Measurements from ENCODE around the gene PCDHA12.
"Not testable (repeated sequence)": the region's sequence is repeated elsewhere in the genome, so short reads cannot be mapped to it uniquely, and the experiment has no call there.

Gene PCDHA12

DNA sequence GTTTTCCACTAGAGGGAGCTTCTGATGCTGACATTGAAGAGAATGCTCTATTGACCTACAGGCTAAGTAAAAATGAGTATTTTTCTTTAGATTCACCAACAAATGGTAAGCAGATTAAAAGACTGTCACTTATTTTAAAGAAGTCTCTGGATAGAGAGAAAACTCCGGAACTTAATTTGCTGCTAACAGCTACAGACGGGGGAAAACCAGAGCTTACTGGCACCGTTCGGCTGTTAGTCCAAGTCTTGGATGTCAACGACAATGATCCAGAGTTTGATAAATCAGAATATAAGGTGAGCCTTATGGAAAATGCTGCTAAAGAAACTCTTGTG, 5.6 kb upstream of the PCDHA12 start:
- Histone ChIP-seq H2AFZ (ENCODE audit: low read depth) (no peak overlapping the region), H3K4me1 (ENCODE audit: low read depth, poor library complexity, severe bottlenecking) (no peaks in the 10 kb centered on the region), H3K27ac (no peak overlapping the region), H3K27me3 (ENCODE audit: insufficient read depth, low read depth) (no peaks in the 10 kb centered on the region), H3K4me2 (no peak overlapping the region), H3K36me3 (ENCODE audit: insufficient read depth) (no peaks in the 10 kb centered on the region), H3K4me3 (IDR thresholded peaks at IDR 0.05; ENCODE audit: insufficient read depth, low read depth, low read length) (no peak overlapping the region), H3K9ac (no peak overlapping the region), H4K20me1 (ENCODE audit: insufficient read depth) (no peaks in the 10 kb centered on the region), H3K79me2 (ENCODE audit: insufficient read depth, low read depth) (no peaks in the 10 kb centered on the region)
- TF ChIP-seq, protein P1, sequence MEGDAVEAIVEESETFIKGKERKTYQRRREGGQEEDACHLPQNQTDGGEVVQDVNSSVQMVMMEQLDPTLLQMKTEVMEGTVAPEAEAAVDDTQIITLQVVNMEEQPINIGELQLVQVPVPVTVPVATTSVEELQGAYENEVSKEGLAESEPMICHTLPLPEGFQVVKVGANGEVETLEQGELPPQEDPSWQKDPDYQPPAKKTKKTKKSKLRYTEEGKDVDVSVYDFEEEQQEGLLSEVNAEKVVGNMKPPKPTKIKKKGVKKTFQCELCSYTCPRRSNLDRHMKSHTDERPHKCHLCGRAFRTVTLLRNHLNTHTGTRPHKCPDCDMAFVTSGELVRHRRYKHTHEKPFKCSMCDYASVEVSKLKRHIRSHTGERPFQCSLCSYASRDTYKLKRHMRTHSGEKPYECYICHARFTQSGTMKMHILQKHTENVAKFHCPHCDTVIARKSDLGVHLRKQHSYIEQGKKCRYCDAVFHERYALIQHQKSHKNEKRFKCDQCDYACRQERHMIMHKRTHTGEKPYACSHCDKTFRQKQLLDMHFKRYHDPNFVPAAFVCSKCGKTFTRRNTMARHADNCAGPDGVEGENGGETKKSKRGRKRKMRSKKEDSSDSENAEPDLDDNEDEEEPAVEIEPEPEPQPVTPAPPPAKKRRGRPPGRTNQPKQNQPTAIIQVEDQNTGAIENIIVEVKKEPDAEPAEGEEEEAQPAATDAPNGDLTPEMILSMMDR (conservative IDR thresholded peaks at IDR 0.05; ENCODE audit: low read depth, low read length), result no peak

DNA sequence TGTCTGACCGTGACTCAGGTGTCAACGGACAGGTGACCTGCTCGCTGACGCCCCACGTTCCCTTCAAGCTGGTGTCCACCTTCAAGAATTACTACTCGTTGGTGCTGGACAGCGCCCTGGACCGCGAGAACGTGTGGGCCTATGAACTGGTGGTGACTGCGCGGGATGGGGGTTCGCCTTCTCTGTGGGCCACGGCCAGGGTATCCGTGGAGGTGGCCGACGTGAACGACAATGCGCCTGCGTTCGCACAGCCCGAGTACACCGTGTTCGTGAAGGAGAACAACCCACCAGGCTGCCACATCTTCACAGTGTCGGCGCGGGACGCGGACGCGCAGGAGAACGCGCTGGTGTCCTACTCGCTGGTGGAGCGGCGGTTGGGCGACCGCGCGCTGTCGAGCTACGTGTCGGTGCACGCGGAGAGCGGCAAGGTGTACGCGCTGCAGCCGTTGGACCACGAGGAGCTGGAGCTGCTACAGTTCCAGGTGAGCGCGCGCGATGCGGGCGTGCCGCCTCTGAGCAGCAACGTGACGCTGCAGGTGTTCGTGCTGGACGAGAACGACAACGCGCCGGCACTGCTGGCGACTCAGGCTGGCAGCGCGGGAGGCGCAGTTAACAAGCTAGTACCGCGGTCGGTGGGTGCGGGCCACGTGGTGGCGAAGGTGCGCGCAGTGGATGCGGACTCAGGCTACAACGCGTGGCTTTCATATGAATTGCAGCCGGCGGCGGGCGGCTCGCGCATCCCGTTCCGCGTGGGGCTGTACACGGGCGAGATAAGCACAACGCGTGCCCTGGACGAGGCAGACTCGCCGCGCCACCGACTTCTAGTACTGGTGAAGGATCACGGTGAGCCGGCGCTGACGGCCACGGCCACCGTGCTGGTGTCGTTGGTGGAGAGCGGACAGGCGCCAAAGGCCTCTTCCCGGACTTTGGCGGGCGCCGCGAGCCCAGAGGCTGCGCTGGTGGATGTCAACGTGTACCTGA, 4.6 kb upstream of the PCDHA12 start:
- TF ChIP-seq, protein P1 (conservative IDR thresholded peaks at IDR 0.05; ENCODE audit: low read depth, low read length), result no peak
- no peaks in the 10 kb centered on the region for H4K20me1 ChIP-seq (ENCODE audit: insufficient read depth)

DNA sequence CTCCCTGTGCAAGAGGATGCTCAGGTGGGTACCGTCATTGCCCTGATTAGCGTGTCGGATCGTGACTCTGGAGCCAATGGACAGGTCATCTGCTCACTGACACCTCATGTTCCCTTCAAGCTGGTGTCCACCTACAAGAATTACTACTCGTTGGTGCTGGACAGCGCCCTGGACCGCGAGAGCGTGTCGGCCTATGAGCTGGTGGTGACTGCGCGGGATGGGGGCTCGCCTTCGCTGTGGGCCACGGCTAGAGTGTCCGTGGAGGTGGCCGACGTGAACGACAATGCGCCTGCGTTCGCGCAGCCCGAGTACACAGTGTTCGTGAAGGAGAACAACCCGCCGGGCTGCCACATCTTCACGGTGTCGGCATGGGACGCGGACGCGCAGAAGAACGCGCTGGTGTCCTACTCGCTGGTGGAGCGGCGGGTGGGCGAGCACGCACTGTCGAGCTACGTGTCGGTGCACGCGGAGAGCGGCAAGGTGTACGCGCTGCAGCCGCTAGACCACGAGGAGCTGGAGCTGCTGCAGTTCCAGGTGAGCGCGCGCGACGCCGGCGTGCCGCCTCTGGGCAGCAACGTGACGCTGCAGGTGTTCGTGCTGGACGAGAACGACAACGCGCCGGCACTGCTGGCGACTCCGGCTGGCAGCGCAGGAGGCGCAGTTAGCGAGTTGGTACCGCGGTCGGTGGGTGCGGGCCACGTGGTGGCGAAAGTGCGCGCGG, 1.6 kb downstream of the PCDHA12 start:
- not testable (repeated sequence) for H2AFZ ChIP-seq (ENCODE audit: low read depth); H3K4me3 ChIP-seq (IDR thresholded peaks at IDR 0.05; ENCODE audit: insufficient read depth, low read depth, low read length); H3K27me3 ChIP-seq (ENCODE audit: insufficient read depth, low read depth); H3K9ac ChIP-seq; H3K4me1 ChIP-seq (ENCODE audit: low read depth, poor library complexity, severe bottlenecking); H3K4me2 ChIP-seq; H3K27ac ChIP-seq; H3K36me3 ChIP-seq (ENCODE audit: insufficient read depth); H4K20me1 ChIP-seq (ENCODE audit: insufficient read depth); H3K79me2 ChIP-seq (ENCODE audit: insufficient read depth, low read depth)

More for the DNA sequence above, 4.6 kb upstream of the PCDHA12 start:
- Histone ChIP-seq H2AFZ (ENCODE audit: low read depth) (no peak overlapping the region), H3K27ac (no peak overlapping the region), H3K79me2 (ENCODE audit: insufficient read depth, low read depth) (no peaks in the 10 kb centered on the region), H3K4me3 (IDR thresholded peaks at IDR 0.05; ENCODE audit: insufficient read depth, low read depth, low read length) (no peak overlapping the region), H3K27me3 (ENCODE audit: insufficient read depth, low read depth) (no peaks in the 10 kb centered on the region), H3K4me1 (ENCODE audit: low read depth, poor library complexity, severe bottlenecking) (no peaks in the 10 kb centered on the region), H3K4me2 (no peak overlapping the region), H3K9ac (no peak overlapping the region), H3K36me3 (ENCODE audit: insufficient read depth) (no peaks in the 10 kb centered on the region)

DNA sequence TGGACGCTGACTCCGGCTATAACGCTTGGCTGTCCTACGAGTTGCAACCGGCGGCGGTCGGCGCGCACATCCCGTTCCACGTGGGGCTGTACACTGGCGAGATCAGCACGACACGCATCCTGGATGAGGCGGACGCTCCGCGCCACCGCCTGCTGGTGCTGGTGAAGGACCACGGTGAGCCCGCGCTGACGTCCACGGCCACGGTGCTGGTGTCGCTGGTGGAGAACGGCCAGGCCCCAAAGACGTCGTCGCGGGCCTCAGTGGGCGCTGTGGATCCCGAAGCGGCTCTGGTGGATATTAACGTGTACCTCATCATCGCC, 2.1 kb downstream of the PCDHA12 start:
- no peaks in the 10 kb centered on the region for H3K4me1 ChIP-seq (ENCODE audit: low read depth, poor library complexity, severe bottlenecking)
- H3K9ac ChIP-seq, result no peak overlapping the region
- H4K20me1 ChIP-seq (ENCODE audit: insufficient read depth), result no peaks in the 10 kb centered on the region
- no peaks in the 10 kb centered on the region for H3K36me3 ChIP-seq (ENCODE audit: insufficient read depth)
- no peaks in the 10 kb centered on the region for H3K79me2 ChIP-seq (ENCODE audit: insufficient read depth, low read depth)
- no peak overlapping the region for H3K27ac ChIP-seq
- H2AFZ ChIP-seq (ENCODE audit: low read depth), result no peak overlapping the region
- H3K4me3 ChIP-seq (IDR thresholded peaks at IDR 0.05; ENCODE audit: insufficient read depth, low read depth, low read length), result no peak overlapping the region
- H3K4me2 ChIP-seq, result no peak overlapping the region
- TF ChIP-seq, protein P1 (conservative IDR thresholded peaks at IDR 0.05; ENCODE audit: low read depth, low read length), result no peak
- H3K27me3 ChIP-seq (ENCODE audit: insufficient read depth, low read depth), result no peaks in the 10 kb centered on the region
